Loucy (cell line): ENCODE data around the gene TRIM63.

Experiments
- H2AFZ ChIP-seq: fragments of 200-600 bp; sonication (generic); 2 replicates; pipeline ENCODE4 v1.6.0; 2016; ENCODE audit warnings: antibody characterized with exemption, mild to moderate bottlenecking, low read length, moderate library complexity
- H3F3A ChIP-seq: fragments of 200-600 bp; 2 replicates; pipeline ENCODE4 v1.6.0; 2016; ENCODE audit warnings: antibody characterized with exemption, low read depth, mild to moderate bottlenecking
- H3K27me3 ChIP-seq: fragments of 200-600 bp; sonication (generic); 2 replicates; pipeline ENCODE4 v1.6.1; 2014; ENCODE audit warnings: low read length, mild to moderate bottlenecking; ENCODE audit not compliant: insufficient read depth, poor library complexity, severe bottlenecking
- H3K36me3 ChIP-seq: fragments of 200-600 bp; sonication (generic); 2 replicates; pipeline ENCODE4 v1.6.1; 2016; ENCODE audit warnings: low read length; ENCODE audit not compliant: insufficient read depth
- H3K4me1 ChIP-seq: fragments of 200-600 bp; sonication (generic); 2 replicates; pipeline ENCODE4 v1.5.1; 2014; ENCODE audit warnings: low read length, mild to moderate bottlenecking; ENCODE audit not compliant: insufficient read depth, poor library complexity, severe bottlenecking
- H3K4me2 ChIP-seq: fragments of 200-600 bp; sonication (generic); 2 replicates; pipeline ENCODE4 v1.6.0; 2014; ENCODE audit warnings: antibody characterized with exemption, low read length, low read depth, mild to moderate bottlenecking; ENCODE audit not compliant: poor library complexity, severe bottlenecking
- H3K4me3 ChIP-seq: fragments of 200-600 bp; sonication (generic); 2 replicates; pipeline ENCODE4 v1.5.1; 2014; ENCODE audit warnings: low read length, mild to moderate bottlenecking, mixed read lengths; ENCODE audit not compliant: poor library complexity, severe bottlenecking
- H3K79me2 ChIP-seq: fragments of 200-600 bp; sonication (generic); 2 replicates; pipeline ENCODE4 v1.6.1; 2014; ENCODE audit warnings: low read length; ENCODE audit not compliant: insufficient read depth
- H3K9ac ChIP-seq: fragments of 200-600 bp; sonication (generic); 2 replicates; pipeline ENCODE4 v1.6.0; 2014; ENCODE audit warnings: mild to moderate bottlenecking, low read depth, low read length, moderate library complexity; ENCODE audit not compliant: poor library complexity, severe bottlenecking
- H3K9me2 ChIP-seq: fragments of 200-600 bp; sonication (generic); replicated peaks from 2 replicates; pipeline ENCODE4 v1.6.1; 2016; ENCODE audit warnings: low read depth, low read length, mixed read lengths
- H3K9me3 ChIP-seq: fragments of 200-600 bp; sonication (generic); 2 replicates; pipeline ENCODE4 v1.6.1; 2014; ENCODE audit warnings: mild to moderate bottlenecking, antibody characterized with exemption, low read length, low read depth; ENCODE audit not compliant: insufficient read depth
- H4K20me1 ChIP-seq: fragments of 200-600 bp; sonication (generic); 2 replicates; pipeline ENCODE4 v1.6.0; 2014; ENCODE audit warnings: antibody characterized with exemption, low read length, mild to moderate bottlenecking; ENCODE audit not compliant: insufficient read depth, poor library complexity, severe bottlenecking
- CTCF ChIP-seq: fragments of 200-600 bp; sonication (generic); conservative IDR thresholded peaks from 2 replicates; pipeline ENCODE4 v1.5.1; 2014; ENCODE audit warnings: mild to moderate bottlenecking, antibody characterized with exemption, low read length
- EZH2phosphoT487 ChIP-seq: fragments of 200-600 bp; IDR thresholded peaks from 2 replicates; pipeline ENCODE4 v1.6.1; 2018; ENCODE audit warnings: antibody characterized with exemption, mild to moderate bottlenecking, moderate library complexity, borderline replicate concordance

The TRIM63 gene

GRCh38 chr1:26005434-26006105 is 61.9 kb downstream of the TRIM63 start:
- no peak for TF ChIP-seq EZH2phosphoT487
- TF ChIP-seq CTCF: no peak
- H3K4me1 ChIP-seq: peaks cover 3% of the 10 kb centered on the region
- H3K27me3 ChIP-seq: no peaks in the 10 kb centered on the region
- no peak overlapping the region for H2AFZ ChIP-seq
- H3K4me2 ChIP-seq: no peak overlapping the region
- no peaks in the 10 kb centered on the region for H3K36me3 ChIP-seq
- H3K9me2 ChIP-seq: no peaks in the 10 kb centered on the region
- H3F3A ChIP-seq: no peaks in the 10 kb centered on the region
- H4K20me1 ChIP-seq: no peaks in the 10 kb centered on the region
- no peaks in the 10 kb centered on the region for H3K9me3 ChIP-seq
- no peak overlapping the region for H3K4me3 ChIP-seq
- no peaks in the 10 kb centered on the region for H3K79me2 ChIP-seq
- no peak overlapping the region for H3K9ac ChIP-seq

- Histone ChIP-seq H3K79me2 (no peaks in the 10 kb centered on the region), H3K9me3 (no peaks in the 10 kb centered on the region), H3K27me3 (no peaks in the 10 kb centered on the region), H3K9me2 (no peaks in the 10 kb centered on the region), H3F3A (no peaks in the 10 kb centered on the region), H3K4me2 (no peak overlapping the region), H3K4me1 (no peaks in the 10 kb centered on the region), H2AFZ (no peak overlapping the region), H3K36me3 (no peaks in the 10 kb centered on the region), H3K4me3 (no peak overlapping the region), H3K9ac (no peak overlapping the region), H4K20me1 (no peaks in the 10 kb centered on the region)
- no peak for TF ChIP-seq CTCF
- TF ChIP-seq EZH2phosphoT487: no peak
These were observed 63.7 kb downstream of the TRIM63 start for GRCh38 chr1:26003756-26004155.

GRCh38 chr1:26003262-26003661 is 64.2 kb downstream of the TRIM63 start:
- no peaks in the 10 kb centered on the region for H3F3A ChIP-seq
- H4K20me1 ChIP-seq: no peaks in the 10 kb centered on the region
- peaks cover 5% of the 10 kb centered on the region for H3K4me1 ChIP-seq
- H3K9ac ChIP-seq: no peak overlapping the region
- no peaks in the 10 kb centered on the region for H3K9me3 ChIP-seq
- no peak overlapping the region for H3K4me3 ChIP-seq
- H3K4me2 ChIP-seq: no peak overlapping the region
- H3K36me3 ChIP-seq: no peaks in the 10 kb centered on the region
- no peak overlapping the region for H2AFZ ChIP-seq
- TF ChIP-seq EZH2phosphoT487 (no peak), CTCF (no peak)
- H3K79me2 ChIP-seq: no peaks in the 10 kb centered on the region
- no peaks in the 10 kb centered on the region for H3K9me2 ChIP-seq
- H3K27me3 ChIP-seq: no peaks in the 10 kb centered on the region
